ENCODE results near the gene PIK3CB.

DNA sequence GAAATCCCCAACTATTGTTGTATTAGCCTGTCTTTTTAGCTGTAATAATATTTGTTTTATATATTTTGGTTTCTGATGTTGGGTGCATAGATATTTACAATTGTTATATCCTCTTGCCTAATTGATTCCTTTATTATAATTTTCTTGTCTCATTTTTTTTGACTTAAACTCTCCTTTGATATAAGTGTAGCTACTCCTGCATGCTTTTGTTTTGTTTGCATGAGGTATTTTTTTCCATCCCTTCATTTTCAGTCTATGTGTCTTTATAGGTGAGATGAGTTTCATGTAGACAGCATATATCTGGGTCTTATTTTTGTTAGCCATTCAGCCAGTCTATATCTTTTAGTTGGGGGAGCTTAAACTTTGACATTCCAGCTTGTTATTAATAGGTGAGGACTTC is 188.7 kb downstream of the PIK3CB start:
- no peak for TF ChIP-seq CTCF (IDR thresholded peaks at IDR 0.05)
- no peak for TF ChIP-seq POLR2A (IDR thresholded peaks at IDR 0.05)

Data from Peyer's patch (tissue), 4 donors.